ENCODE data around the gene CALY. TPM values are rescaled to one million over a fixed set of nuclear protein-coding genes. Genes with fewer than 3 reads are reported as not detected.
A peak's percentile ranks its signal among the peaks of the same experiment; 100 is the strongest.

CALY gene
- total RNA-seq, 1 donor from 2014 or later: not detected

GRCh38 chr10:133351408-133352318 lies 15.0 kb upstream of the CALY start:
- TF ChIP-seq, protein P1, sequence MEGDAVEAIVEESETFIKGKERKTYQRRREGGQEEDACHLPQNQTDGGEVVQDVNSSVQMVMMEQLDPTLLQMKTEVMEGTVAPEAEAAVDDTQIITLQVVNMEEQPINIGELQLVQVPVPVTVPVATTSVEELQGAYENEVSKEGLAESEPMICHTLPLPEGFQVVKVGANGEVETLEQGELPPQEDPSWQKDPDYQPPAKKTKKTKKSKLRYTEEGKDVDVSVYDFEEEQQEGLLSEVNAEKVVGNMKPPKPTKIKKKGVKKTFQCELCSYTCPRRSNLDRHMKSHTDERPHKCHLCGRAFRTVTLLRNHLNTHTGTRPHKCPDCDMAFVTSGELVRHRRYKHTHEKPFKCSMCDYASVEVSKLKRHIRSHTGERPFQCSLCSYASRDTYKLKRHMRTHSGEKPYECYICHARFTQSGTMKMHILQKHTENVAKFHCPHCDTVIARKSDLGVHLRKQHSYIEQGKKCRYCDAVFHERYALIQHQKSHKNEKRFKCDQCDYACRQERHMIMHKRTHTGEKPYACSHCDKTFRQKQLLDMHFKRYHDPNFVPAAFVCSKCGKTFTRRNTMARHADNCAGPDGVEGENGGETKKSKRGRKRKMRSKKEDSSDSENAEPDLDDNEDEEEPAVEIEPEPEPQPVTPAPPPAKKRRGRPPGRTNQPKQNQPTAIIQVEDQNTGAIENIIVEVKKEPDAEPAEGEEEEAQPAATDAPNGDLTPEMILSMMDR (IDR thresholded peaks at IDR 0.05; ENCODE audit: borderline replicate concordance): no peak
- DNase-seq: peak; percentile 12
- Histone ChIP-seq H3K4me3 (no peak overlapping the region), H3K4me1 (peaks cover 11% of the 10 kb centered on the region), H3K27me3 (ENCODE audit: low read depth) (peaks cover 36% of the 10 kb centered on the region), H3K27ac (replicated peaks) (no peak overlapping the region), H3K9me3 (replicated peaks) (no peaks in the 10 kb centered on the region), H3K36me3 (no peaks in the 10 kb centered on the region)
- intact Hi-C loops (cut with micrococcal nuclease): no loop called here

- Histone ChIP-seq H3K36me3 (no peaks in the 10 kb centered on the region), H3K27ac (replicated peaks) (no peak overlapping the region), H3K4me3 (no peak overlapping the region), H3K27me3 (ENCODE audit: low read depth) (peaks cover 43% of the 10 kb centered on the region), H3K9me3 (replicated peaks) (no peaks in the 10 kb centered on the region), H3K4me1 (peaks cover 4% of the 10 kb centered on the region)
- intact Hi-C loops (cut with micrococcal nuclease): no loop called here
- TF ChIP-seq, protein P1 (IDR thresholded peaks at IDR 0.05; ENCODE audit: borderline replicate concordance): no peak
- peak; percentile 10 for DNase-seq
Observed at GRCh38 chr10:133350950-133351329, 14.2 kb upstream of the CALY start.

DNA sequence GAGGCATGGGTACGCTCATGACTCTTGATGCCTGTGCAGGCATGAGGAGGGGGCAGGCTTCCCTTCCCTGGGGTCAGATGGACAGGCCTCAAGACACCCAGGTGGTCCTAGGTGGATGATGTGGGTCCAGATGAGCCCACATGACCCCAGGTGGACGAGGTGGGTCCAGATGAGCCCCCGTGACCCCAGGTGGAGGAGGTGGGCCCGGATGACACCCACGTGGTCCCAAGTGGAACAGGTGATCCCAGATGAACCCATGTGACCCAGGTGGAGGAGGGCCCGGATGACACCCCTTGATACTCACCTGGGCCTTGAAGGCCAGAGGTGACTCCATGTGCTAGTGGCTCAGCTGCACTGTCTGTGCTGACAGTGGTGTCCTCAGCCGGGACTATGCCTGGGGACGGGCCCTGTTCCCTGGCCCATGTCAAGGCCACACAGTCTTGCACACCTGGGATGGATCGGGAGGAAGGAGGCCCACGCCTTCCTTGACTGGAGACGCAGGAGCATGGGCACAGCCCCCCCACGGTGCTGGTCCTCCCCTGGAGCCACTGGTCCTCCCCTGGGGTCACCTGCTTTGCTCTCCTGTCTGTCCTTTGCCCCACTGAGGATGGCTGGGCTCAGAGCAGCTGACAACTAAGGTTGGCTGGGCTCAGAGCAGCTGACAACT lies 13.7 kb upstream of the CALY start:
- Histone ChIP-seq H3K4me3 (no peak overlapping the region), H3K9me3 (replicated peaks) (no peaks in the 10 kb centered on the region), H3K4me1 (no peaks in the 10 kb centered on the region), H3K36me3 (no peaks in the 10 kb centered on the region), H3K27me3 (ENCODE audit: low read depth) (peaks cover 47% of the 10 kb centered on the region), H3K27ac (replicated peaks) (no peak overlapping the region)
- intact Hi-C loops (cut with micrococcal nuclease): no loop called here
- TF ChIP-seq, protein P1 (IDR thresholded peaks at IDR 0.05; ENCODE audit: borderline replicate concordance): no peak
- peak; percentile 12 for DNase-seq

- intact Hi-C loops (cut with micrococcal nuclease): no loop called here
- no peaks in the 10 kb centered on the region for H3K36me3 ChIP-seq
- H3K27ac ChIP-seq (replicated peaks): no peak overlapping the region
- H3K4me1 ChIP-seq: no peaks in the 10 kb centered on the region
- peak; percentile 12 for DNase-seq
- no peak overlapping the region for H3K4me3 ChIP-seq
- H3K27me3 ChIP-seq (ENCODE audit: low read depth): peaks cover 55% of the 10 kb centered on the region
- no peaks in the 10 kb centered on the region for H3K9me3 ChIP-seq (replicated peaks)
- TF ChIP-seq, protein P1 (IDR thresholded peaks at IDR 0.05; ENCODE audit: borderline replicate concordance): no peak
Observed at GRCh38 chr10:133349577-133350011, 12.9 kb upstream of the CALY start.

DNA sequence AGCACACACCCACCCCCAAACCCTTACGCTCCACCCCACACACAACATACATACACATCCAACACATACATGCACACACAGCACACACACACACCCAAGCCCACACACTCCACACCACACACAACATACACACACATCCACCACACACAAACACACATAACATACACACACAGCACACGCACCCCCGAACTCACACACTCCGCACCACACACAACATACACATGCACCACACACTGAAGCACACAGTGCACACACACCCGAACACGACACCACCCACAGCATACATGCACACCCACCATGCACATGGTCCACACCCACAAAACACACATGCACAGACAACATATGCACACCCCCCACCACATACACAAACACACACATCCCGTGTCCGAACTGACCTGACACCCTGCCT lies 12.5 kb upstream of the CALY start:
- Histone ChIP-seq H3K4me3 (no peak overlapping the region), H3K36me3 (no peaks in the 10 kb centered on the region), H3K4me1 (no peaks in the 10 kb centered on the region), H3K9me3 (replicated peaks) (no peaks in the 10 kb centered on the region), H3K27me3 (ENCODE audit: low read depth) (peaks cover 60% of the 10 kb centered on the region), H3K27ac (replicated peaks) (no peak overlapping the region)
- intact Hi-C loops (cut with micrococcal nuclease): no loop called here
- DNase-seq: no peak
- TF ChIP-seq, protein P1 (IDR thresholded peaks at IDR 0.05; ENCODE audit: borderline replicate concordance): no peak

All from left ventricle myocardium inferior (tissue), 1 donor.